Mammary epithelial cell (primary cell): ENCODE data around the gene PLEKHA6.

ENCODE experiments used
- CTCF ChIP-seq, 2 donors: IDR thresholded peaks in 1 of 2; conservative IDR thresholded peaks in 1 of 2; 2 replicates each; pipeline ENCODE4 v1.5.1; 2011 to 2012; ENCODE audit warnings: inconsistent platforms in 2 of 2, low read length in 2 of 2, mild to moderate bottlenecking in 2 of 2, control low read depth in 1 of 2, low read depth in 1 of 2; ENCODE audit not compliant: insufficient read depth in 1 of 2; ENCODE audit errors: extremely low read depth in 1 of 2
- EZH2 ChIP-seq: IDR thresholded peaks from 2 replicates; pipeline ENCODE4 v1.6.1; 2012; ENCODE audit warnings: low read length, inconsistent platforms, borderline replicate concordance

GRCh38 chr1:204219971-204220616, 139.6 kb downstream of the PLEKHA6 start:
- TF ChIP-seq CTCF (conservative IDR thresholded peaks at IDR 0.05 in 1 of 2, IDR thresholded peaks at IDR 0.05 in 1 of 2; ENCODE audit: extremely low read depth in 1 of 2, insufficient read depth in 1 of 2, low read depth in 1 of 2, low read length in 2 of 2) (no peak), EZH2 (no peak)
